A673 (cell line): ENCODE data around the gene NCOR2.

Experiments used
- EZH2 ChIP-seq: fragments of 200-600 bp; sonication (generic); IDR thresholded peaks from 2 replicates; pipeline ENCODE4 v1.6.1; 2017; ENCODE audit warnings: borderline replicate concordance, low read depth, mild to moderate bottlenecking, mixed read lengths, antibody characterized with exemption, low read length; ENCODE audit not compliant: poor library complexity, severe bottlenecking
- TF ChIP-seq, protein P1 (sequence below): fragments of 300-800, 200-600 bp; sonication (generic); conservative IDR thresholded peaks from 2 replicates; pipeline ENCODE4 v1.5.1; 2017; ENCODE audit warnings: low read depth, mild to moderate bottlenecking, antibody characterized with exemption, low read length, moderate library complexity, mixed read lengths

- TF ChIP-seq, protein P1, sequence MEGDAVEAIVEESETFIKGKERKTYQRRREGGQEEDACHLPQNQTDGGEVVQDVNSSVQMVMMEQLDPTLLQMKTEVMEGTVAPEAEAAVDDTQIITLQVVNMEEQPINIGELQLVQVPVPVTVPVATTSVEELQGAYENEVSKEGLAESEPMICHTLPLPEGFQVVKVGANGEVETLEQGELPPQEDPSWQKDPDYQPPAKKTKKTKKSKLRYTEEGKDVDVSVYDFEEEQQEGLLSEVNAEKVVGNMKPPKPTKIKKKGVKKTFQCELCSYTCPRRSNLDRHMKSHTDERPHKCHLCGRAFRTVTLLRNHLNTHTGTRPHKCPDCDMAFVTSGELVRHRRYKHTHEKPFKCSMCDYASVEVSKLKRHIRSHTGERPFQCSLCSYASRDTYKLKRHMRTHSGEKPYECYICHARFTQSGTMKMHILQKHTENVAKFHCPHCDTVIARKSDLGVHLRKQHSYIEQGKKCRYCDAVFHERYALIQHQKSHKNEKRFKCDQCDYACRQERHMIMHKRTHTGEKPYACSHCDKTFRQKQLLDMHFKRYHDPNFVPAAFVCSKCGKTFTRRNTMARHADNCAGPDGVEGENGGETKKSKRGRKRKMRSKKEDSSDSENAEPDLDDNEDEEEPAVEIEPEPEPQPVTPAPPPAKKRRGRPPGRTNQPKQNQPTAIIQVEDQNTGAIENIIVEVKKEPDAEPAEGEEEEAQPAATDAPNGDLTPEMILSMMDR, result no peak
- no peak for TF ChIP-seq EZH2
Observed at GRCh38 chr12:124556074-124556466, 11.3 kb downstream of the NCOR2 start.
